H1 (cell line): ENCODE measurements around the gene DNAJB5.

Experiments
- JUN ChIP-seq: IDR thresholded peaks from 2 replicates; pipeline ENCODE4 v1.6.1; 2011; ENCODE audit warnings: low read depth, mild to moderate bottlenecking, improper control_type of control experiment, low read length
- NRF1 ChIP-seq: IDR thresholded peaks from 2 replicates; pipeline ENCODE4 v1.6.1; 2011; ENCODE audit warnings: mild to moderate bottlenecking, low read depth, low read length, improper control_type of control experiment
- SRF ChIP-seq: IDR thresholded peaks from 2 replicates; pipeline ENCODE4 v1.6.1; 2011; ENCODE audit warnings: mild to moderate bottlenecking, low read depth, low read length, moderate library complexity
- TF ChIP-seq, protein P1 (sequence below), 3 experiments: IDR thresholded peaks; 1 replicate in 2 of 3; 2 replicates in 1 of 3; pipeline versions ENCODE4 v1.5.1 to v1.6.1; 2011; ENCODE audit warnings: low read length in 3 of 3, mild to moderate bottlenecking in 3 of 3, inconsistent platforms in 2 of 3, low read depth in 1 of 3, moderate library complexity in 1 of 3; ENCODE audit not compliant: insufficient read depth in 1 of 3; ENCODE audit errors: control extremely low read depth in 1 of 3

DNA sequence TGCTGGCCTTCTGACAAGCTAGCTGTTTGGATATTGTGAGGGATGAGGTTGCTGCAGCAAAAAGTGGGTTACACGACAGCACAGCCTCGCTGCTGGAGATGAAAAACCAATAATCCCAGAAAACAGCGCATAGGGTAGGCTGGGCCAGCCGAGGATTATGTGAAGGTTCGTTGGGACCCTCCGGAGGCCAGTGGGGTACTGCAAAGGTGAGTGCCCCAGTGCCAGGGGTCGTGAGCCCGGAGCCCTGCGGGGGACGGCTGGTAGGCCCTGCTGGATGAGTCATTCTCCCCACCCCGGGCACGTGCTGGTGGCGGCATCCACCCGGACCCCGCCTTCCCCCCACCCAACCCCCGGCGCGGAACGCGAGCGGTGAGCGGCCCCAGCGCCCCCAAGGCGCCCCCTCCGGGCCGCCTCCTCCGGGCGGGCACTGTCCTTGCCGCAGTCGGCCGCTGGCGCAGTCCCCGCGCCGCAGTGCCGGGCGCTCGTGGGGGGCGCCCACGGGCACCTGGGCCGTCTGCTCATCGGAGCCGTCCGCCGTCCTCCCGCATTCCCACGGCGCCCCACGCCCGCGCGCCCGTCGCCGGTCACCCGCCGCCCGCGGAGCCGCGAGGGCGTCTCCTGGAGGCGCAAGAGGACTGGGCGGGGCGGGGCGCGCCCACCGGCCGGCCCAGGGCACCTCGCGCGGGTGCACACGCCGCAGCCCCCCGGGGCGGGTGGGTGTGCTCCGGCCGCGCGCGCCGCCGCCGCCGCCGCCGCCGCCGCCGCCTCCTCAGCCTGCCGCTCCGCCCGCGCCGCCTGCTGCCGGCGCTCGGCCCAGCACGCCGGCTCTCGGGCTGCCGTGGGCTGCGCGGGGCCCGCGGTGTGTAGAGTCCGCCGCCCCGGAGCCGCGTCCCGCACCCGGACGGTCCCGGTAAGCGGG, 31.8 kb upstream of the DNAJB5 start, which contains the start of gene PHF24:
- TF ChIP-seq JUN, result no peak
- TF ChIP-seq, protein P1, sequence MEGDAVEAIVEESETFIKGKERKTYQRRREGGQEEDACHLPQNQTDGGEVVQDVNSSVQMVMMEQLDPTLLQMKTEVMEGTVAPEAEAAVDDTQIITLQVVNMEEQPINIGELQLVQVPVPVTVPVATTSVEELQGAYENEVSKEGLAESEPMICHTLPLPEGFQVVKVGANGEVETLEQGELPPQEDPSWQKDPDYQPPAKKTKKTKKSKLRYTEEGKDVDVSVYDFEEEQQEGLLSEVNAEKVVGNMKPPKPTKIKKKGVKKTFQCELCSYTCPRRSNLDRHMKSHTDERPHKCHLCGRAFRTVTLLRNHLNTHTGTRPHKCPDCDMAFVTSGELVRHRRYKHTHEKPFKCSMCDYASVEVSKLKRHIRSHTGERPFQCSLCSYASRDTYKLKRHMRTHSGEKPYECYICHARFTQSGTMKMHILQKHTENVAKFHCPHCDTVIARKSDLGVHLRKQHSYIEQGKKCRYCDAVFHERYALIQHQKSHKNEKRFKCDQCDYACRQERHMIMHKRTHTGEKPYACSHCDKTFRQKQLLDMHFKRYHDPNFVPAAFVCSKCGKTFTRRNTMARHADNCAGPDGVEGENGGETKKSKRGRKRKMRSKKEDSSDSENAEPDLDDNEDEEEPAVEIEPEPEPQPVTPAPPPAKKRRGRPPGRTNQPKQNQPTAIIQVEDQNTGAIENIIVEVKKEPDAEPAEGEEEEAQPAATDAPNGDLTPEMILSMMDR (IDR thresholded peaks at IDR 0.05; ENCODE audit: control extremely low read depth in 1 of 3, insufficient read depth in 1 of 3, low read depth in 1 of 3, low read length in 3 of 3), result peak in 2 of 3 experiments; percentile 6 to 10; a peak in 2 of 4 replicates
- TF ChIP-seq NRF1, result no peak
- TF ChIP-seq SRF, result no peak
